ENCODE results near the gene IVNS1ABP. TPM values are rescaled to one million over a fixed set of nuclear protein-coding genes. Genes with fewer than 3 reads are reported as not detected.

Gene IVNS1ABP
- total and polyA plus RNA-seq, 2 of the 13 experiments (the other 11 are each of a cell fraction or from before 2014, with no cell fraction given): 49.1 to 51.7 TPM

GRCh38 chr1:185317034-185317885 lies at the start of gene IVNS1ABP (continued):
- TF ChIP-seq PAXIP1 (CRISPR knock-in tag; conservative IDR thresholded peaks at IDR 0.05) (no peak), TFDP2 (CRISPR knock-in tag; IDR thresholded peaks at IDR 0.05) (peak; percentile 66; the same call in 1 of the 2 replicates), CBX1 (IDR thresholded peaks at IDR 0.05; ENCODE audit: low read depth) (no peak), RERE (CRISPR knock-in tag; IDR thresholded peaks at IDR 0.05; ENCODE audit: low read depth) (no peak), CENPX (CRISPR knock-in tag; IDR thresholded peaks at IDR 0.05) (no peak), E2F1 (CRISPR knock-in tag; IDR thresholded peaks at IDR 0.05) (no peak), ZNF326 (CRISPR knock-in tag; IDR thresholded peaks at IDR 0.05; ENCODE audit: borderline replicate concordance) (no peak), ZNF143 (CRISPR knock-in tag; IDR thresholded peaks at IDR 0.05) (no peak), BCL3 (CRISPR knock-in tag; IDR thresholded peaks at IDR 0.05) (no peak), ZNF34 (CRISPR knock-in tag; IDR thresholded peaks at IDR 0.05; ENCODE audit: borderline replicate concordance) (no peak), GFI1 (CRISPR knock-in tag; IDR thresholded peaks at IDR 0.05; ENCODE audit: borderline replicate concordance) (no peak), HMGA1 (CRISPR knock-in tag; conservative IDR thresholded peaks at IDR 0.05) (no peak), POLR2A (IDR thresholded peaks at IDR 0.05; ENCODE audit: insufficient read depth in 1 of 2, low read depth in 2 of 2, low read length in 2 of 2) (peak; percentile 87 to 97), ZNF230 (CRISPR knock-in tag; IDR thresholded peaks at IDR 0.05) (0 out of 2 replicates have a peak, but pooled peaks have one; percentile 71), ZNF207 (IDR thresholded peaks at IDR 0.05; ENCODE audit: borderline replicate concordance) (no peak), CBX5 (CRISPR knock-in tag; IDR thresholded peaks at IDR 0.05; ENCODE audit: borderline replicate concordance) (no peak)

Data from HepG2 (cell line).